ENCODE measurements around the gene IFRD2. TPM values are rescaled to one million over a fixed set of nuclear protein-coding genes. Genes with fewer than 3 reads are reported as not detected.

The IFRD2 gene
- total and polyA plus RNA-seq, 2 of the 13 experiments (the other 11 are each of a cell fraction or from before 2014, with no cell fraction given), result 32.8 to 96.1 TPM

- no peak for TF ChIP-seq ARID5B (CRISPR knock-in tag; IDR thresholded peaks at IDR 0.05)
- no peak for TF ChIP-seq ZNF292 (CRISPR knock-in tag; IDR thresholded peaks at IDR 0.05; ENCODE audit: borderline replicate concordance, low read depth)
- no peak for TF ChIP-seq ZNF83 (CRISPR knock-in tag; IDR thresholded peaks at IDR 0.05; ENCODE audit: borderline replicate concordance)
- TF ChIP-seq ZNF350 (CRISPR knock-in tag; IDR thresholded peaks at IDR 0.05; ENCODE audit: borderline replicate concordance, low read depth), result no peak
- peak; percentile 56; the same call in 1 of the 2 replicates for TF ChIP-seq ZC3H4 (CRISPR knock-in tag; IDR thresholded peaks at IDR 0.05; ENCODE audit: borderline replicate concordance)
- TF ChIP-seq, protein P1, sequence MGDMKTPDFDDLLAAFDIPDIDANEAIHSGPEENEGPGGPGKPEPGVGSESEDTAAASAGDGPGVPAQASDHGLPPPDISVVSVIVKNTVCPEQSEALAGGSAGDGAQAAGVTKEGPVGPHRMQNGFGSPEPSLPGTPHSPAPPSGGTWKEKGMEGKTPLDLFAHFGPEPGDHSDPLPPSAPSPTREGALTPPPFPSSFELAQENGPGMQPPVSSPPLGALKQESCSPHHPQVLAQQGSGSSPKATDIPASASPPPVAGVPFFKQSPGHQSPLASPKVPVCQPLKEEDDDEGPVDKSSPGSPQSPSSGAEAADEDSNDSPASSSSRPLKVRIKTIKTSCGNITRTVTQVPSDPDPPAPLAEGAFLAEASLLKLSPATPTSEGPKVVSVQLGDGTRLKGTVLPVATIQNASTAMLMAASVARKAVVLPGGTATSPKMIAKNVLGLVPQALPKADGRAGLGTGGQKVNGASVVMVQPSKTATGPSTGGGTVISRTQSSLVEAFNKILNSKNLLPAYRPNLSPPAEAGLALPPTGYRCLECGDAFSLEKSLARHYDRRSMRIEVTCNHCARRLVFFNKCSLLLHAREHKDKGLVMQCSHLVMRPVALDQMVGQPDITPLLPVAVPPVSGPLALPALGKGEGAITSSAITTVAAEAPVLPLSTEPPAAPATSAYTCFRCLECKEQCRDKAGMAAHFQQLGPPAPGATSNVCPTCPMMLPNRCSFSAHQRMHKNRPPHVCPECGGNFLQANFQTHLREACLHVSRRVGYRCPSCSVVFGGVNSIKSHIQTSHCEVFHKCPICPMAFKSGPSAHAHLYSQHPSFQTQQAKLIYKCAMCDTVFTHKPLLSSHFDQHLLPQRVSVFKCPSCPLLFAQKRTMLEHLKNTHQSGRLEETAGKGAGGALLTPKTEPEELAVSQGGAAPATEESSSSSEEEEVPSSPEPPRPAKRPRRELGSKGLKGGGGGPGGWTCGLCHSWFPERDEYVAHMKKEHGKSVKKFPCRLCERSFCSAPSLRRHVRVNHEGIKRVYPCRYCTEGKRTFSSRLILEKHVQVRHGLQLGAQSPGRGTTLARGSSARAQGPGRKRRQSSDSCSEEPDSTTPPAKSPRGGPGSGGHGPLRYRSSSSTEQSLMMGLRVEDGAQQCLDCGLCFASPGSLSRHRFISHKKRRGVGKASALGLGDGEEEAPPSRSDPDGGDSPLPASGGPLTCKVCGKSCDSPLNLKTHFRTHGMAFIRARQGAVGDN (CRISPR knock-in tag; IDR thresholded peaks at IDR 0.05), result peak; percentile 86
- TF ChIP-seq ZNF605 (CRISPR knock-in tag; IDR thresholded peaks at IDR 0.05), result peak; percentile 47; the same call in 1 of the 2 replicates
- TF ChIP-seq, protein P2, sequence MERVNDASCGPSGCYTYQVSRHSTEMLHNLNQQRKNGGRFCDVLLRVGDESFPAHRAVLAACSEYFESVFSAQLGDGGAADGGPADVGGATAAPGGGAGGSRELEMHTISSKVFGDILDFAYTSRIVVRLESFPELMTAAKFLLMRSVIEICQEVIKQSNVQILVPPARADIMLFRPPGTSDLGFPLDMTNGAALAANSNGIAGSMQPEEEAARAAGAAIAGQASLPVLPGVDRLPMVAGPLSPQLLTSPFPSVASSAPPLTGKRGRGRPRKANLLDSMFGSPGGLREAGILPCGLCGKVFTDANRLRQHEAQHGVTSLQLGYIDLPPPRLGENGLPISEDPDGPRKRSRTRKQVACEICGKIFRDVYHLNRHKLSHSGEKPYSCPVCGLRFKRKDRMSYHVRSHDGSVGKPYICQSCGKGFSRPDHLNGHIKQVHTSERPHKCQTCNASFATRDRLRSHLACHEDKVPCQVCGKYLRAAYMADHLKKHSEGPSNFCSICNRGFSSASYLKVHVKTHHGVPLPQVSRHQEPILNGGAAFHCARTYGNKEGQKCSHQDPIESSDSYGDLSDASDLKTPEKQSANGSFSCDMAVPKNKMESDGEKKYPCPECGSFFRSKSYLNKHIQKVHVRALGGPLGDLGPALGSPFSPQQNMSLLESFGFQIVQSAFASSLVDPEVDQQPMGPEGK (CRISPR knock-in tag; IDR thresholded peaks at IDR 0.05), result no peak
- TF ChIP-seq ZNF577 (CRISPR knock-in tag; IDR thresholded peaks at IDR 0.05; ENCODE audit: borderline replicate concordance, low read depth), result no peak
- no peak for TF ChIP-seq POLR2AphosphoS5 (IDR thresholded peaks at IDR 0.05; ENCODE audit: low read depth, low read length)
- no peak for TF ChIP-seq POLR2G (IDR thresholded peaks at IDR 0.05; ENCODE audit: low read depth, low read length)
- TF ChIP-seq, protein P3, sequence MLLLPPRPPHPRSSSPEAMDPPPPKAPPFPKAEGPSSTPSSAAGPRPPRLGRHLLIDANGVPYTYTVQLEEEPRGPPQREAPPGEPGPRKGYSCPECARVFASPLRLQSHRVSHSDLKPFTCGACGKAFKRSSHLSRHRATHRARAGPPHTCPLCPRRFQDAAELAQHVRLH (CRISPR knock-in tag; IDR thresholded peaks at IDR 0.05; ENCODE audit: borderline replicate concordance, low read depth), result no peak
- TF ChIP-seq ZFP90 (CRISPR knock-in tag; IDR thresholded peaks at IDR 0.05; ENCODE audit: borderline replicate concordance), result 0 out of 2 replicates have a peak, but pooled peaks have one; percentile 15
- no peak for TF ChIP-seq ZSCAN25 (CRISPR knock-in tag; IDR thresholded peaks at IDR 0.05)
- TF ChIP-seq RBFOX2 (IDR thresholded peaks at IDR 0.05; ENCODE audit: low read depth, low read length), result peak; percentile 30; the same call in 1 of the 2 replicates
- no peak for TF ChIP-seq NCOA1 (CRISPR knock-in tag; IDR thresholded peaks at IDR 0.05)
Observed at GRCh38 chr3:50299929-50300680, 7.9 kb upstream of the IFRD2 start (continued).

All from HepG2 (cell line).